GM08714 (cell line): Measurements from ENCODE around the gene ZBTB7A.

Experiments used
- H3K4me3 ChIP-seq: fragments of 200-500 bp; sonication (Bioruptor generic); 2 replicates; pipeline ENCODE4 v1.5.1; 2014; ENCODE audit warnings: mild to moderate bottlenecking, low read length, inconsistent platforms
- ZNF274 ChIP-seq: IDR thresholded peaks from 2 replicates; pipeline ENCODE4 v1.6.1; 2012; ENCODE audit warnings: mild to moderate bottlenecking, low read depth, low read length

The ZBTB7A gene

DNA sequence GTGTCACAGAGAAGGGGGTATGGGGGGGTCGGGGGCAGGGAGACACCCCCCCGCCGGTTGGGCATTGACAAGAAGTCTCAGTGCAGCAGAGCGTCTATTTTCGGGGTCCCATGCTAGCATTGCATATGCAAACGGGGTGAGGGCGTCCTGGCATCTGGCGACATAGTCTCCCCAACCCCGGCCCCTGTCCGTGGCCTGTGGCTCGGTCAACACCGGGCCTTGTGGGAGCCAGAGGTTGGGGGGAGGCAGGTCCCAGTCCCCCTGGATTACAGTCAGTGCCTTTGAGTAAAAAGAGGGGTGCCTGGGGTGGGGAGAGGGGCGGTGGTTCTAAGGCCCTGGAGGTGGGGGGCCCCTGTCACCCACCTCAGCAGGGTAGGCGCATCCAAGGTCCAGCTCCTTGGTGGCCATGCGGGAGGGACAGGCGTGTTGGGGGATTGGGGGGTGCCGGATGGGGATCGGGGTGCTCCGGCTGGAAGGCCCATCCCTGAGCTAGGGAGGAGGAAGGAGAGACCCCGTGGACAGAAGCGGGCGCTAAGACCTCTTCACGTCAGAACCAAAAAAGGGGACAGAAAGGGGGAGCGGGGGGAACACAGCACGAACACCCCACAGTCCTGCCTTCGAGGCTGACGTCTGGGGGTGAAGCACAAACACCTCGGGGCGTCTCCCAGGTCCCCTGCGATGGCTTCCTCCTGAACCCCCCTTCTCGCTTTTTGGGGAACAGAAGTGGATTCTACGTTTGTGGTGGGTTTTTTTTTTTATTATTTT, 20.9 kb downstream of the ZBTB7A start:
- H3K4me3 ChIP-seq, result no peak overlapping the region

DNA sequence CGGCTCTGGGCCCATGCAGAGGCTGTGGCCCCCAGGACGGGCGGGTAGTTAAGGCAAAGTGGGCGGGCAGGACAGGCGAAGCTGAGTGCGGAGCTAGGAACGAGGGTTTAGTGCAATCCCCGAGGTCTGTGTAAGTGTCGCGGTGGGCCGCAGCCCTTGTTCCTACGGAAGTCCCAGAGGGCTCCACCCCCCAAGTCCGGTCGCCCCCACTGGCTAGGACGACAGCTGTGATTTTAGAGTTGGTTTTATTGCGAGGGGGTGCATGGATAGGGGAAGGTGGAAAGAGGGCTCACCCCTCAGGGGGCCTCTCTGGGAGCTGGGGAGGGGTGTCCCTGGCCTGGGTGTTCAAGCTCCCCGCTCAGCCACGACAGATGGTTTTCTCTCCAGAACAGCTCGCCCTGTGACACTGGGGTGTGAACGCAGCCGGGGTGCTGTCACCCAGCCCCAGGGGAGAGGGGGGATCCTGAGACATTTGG, 21.7 kb downstream of the ZBTB7A start:
- no peak for TF ChIP-seq ZNF274
- H3K4me3 ChIP-seq, result no peak overlapping the region

More for the DNA sequence above, 20.9 kb downstream of the ZBTB7A start:
- TF ChIP-seq ZNF274, result no peak

DNA sequence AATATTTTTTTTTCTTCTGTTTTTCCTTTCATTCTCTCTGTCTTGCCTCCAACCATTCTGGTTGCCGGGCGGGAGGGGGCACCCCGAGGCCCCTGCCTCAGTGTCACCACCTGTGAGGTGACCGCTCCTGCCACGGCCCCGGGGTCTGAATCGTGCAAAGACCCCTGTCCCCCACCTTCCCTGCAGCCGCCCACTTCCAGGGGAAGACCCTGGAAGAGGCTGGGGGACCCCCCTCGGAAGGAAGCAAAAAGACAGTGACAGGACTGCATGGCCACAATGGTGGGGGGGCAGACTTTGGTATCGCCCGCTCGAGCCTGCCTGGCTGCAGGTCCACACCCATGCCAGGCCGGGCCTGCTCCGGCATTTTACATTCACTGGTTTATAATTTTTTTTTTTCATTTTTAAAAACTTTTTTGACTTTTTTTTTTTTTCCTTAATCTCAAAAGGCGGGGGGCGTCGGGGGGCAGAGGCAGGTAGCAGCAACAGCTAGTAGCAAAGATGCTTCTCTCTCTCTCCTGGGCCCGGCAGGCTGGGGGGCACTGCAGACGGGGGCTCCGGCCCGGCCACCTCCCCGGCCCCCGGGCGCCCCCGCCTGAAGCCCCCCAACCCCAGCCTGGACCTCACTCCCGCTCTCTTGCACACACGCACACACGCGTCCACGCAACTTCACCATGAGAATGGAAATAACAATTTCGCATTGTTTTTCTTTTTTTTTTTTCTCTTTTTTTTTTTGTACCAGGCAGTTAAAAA, 22.6 kb downstream of the ZBTB7A start:
- no peak overlapping the region for H3K4me3 ChIP-seq
- TF ChIP-seq ZNF274, result no peak

DNA sequence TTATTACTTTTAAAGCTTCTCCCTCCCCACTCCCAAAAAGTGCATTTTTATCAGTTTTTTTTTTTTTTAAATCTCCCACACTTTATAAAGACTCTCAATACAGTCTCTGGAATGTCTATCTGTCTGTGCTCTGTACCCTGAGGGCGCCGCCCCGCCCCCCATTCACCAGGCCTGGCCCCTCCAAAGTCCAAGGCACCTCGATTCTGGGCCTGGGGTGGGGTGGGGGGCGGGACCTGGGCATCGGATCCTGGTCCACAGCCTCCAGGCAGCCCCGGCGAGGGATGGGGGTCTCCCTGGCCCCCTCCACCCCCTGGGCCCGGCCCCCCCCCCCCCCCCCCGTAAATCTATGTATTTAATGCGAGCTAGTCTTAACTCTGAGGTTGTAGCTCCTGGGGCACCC, 23.3 kb downstream of the ZBTB7A start:
- TF ChIP-seq ZNF274, result no peak

DNA sequence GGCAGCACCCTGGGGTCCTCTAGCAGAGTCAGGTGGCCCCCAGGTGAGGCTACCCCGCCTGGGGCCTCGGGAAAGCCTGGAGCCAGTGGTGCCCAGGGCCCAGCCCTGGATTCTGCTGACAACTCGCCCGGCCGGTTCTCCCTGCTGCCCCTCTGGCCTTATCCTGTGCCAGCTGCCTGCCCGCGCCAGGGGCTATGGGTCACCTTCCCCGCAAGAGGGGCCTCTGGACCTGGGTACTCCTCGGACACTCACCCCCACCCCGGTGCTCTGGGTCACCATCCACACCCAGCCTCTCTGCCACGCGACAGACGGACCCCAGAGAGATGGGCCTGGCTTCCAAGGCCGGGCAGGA, 24.0 kb downstream of the ZBTB7A start:
- no peak for TF ChIP-seq ZNF274
- H3K4me3 ChIP-seq, result no peak overlapping the region

More for the DNA sequence above, 23.3 kb downstream of the ZBTB7A start:
- no peak overlapping the region for H3K4me3 ChIP-seq

DNA sequence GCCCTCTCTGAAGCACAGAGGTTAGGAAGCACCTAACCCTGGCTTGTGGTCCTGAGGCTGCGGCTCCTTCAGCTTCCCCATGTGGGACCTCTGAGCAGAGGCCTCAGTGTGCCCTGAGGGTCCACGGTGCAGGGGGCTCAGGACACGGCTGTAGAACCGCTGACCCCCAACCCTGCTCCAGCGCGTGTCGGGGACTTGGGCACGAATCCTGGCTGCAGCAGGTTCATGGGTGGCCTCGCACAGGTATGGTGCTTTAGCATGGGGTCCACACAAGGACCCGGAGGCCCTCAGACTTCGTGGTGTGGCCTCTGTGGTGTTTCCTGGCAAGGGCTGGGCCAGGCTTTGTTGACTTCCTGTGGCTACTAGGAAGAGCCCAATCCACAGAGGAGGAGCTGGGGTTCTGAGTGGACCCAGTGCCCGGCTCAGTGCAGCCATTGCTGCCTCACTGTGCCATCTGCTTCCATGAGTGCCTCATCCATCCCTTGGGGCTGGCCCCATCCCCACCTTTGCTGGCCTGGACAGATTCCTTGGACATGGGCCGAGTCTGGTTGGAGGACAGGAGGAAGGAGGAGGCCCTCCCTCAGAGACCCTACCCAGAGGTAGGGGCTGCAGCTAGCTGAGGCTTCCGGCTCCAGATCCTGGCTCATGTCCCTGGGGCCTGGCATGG, 24.5 kb downstream of the ZBTB7A start:
- TF ChIP-seq ZNF274, result no peak
- no peak overlapping the region for H3K4me3 ChIP-seq

DNA sequence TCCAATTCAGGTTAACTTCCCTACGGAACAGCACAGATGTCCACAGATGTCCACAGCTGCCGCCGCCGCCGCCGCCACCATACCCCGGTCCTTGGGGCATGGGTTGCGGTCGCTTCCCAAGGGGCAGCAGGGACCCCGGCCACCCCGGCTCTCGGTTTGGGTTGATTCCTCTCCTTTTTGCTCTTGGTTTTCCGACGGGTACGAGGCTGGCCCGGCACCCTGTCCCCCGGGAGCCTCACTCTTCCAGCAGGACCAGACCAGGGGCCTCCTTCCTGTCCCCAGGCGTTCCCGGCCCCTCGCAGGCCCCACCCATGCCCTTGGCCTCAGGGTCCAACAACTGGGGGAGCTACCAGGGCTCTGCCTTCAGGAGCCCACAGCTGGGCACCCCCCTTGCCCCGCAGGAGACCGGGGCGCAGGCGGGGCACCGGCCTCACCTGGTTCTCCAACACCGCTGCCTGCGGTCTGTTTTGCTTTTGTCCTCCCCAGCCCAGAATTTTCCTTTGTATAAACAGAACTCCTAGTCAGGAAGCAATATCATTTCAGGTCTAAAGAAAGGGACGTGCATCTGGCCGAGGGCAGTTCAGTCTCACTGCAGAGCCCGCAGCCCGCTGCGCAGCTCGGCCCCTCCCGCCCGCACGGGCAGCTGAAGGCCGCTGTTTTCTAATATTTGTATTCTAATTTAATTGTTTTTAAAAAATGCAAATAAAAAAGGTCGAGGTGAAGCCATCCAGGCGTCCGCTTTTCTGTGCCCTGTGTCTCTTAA, 27.9 kb downstream of the ZBTB7A start:
- TF ChIP-seq ZNF274, result no peak
- H3K4me3 ChIP-seq, result no peak overlapping the region

DNA sequence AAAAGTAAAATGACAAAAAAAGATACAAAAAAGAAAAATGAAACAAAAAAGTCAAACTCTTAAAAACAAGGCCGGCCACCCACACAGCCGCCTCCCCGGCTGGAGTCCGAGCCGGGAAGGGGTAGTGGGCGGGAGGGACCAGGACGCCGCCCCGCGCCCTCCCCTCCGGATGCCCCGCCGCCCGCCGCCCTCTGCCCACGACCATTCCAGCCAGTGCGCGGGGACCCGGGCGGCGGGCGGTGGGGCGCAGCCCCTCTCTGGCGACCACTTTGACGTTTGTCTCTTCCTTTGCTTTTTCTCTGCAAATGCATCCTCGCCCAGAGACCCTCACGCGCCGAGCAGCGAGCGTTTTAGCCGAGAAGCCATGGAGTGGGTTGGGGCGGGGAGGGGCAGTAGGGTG, 28.6 kb downstream of the ZBTB7A start:
- TF ChIP-seq ZNF274, result no peak
- no peak overlapping the region for H3K4me3 ChIP-seq

DNA sequence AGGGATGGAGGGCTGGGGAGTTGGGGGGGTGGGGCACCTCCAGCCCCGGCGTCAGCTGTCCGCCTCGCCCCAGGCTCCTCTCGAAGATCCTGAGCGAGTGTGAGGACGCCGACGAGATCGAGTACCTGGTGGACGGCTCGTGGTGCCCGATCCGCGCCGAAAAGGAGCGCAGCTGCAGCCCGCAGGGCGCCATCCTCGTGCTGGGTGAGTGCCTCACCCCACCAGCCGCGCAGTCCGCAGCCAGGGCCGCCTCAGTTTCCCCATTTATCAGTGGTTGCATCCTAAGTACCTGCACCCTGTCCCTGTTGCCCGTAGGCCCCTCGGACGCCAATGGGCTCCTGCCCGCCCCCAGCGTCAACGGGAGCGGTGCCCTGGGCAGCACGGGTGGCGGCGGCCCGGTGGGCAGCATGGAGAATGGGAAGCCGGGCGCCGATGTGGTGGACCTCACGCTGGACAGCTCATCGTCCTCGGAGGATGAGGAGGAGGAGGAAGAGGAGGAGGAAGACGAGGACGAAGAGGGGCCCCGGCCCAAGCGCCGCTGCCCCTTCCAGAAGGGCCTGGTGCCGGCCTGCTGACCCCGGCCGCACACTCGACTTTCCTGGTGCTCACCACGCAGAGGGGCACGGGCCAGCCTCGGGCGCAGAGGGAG, 29.3 kb downstream of the ZBTB7A start:
- no peak for TF ChIP-seq ZNF274

DNA sequence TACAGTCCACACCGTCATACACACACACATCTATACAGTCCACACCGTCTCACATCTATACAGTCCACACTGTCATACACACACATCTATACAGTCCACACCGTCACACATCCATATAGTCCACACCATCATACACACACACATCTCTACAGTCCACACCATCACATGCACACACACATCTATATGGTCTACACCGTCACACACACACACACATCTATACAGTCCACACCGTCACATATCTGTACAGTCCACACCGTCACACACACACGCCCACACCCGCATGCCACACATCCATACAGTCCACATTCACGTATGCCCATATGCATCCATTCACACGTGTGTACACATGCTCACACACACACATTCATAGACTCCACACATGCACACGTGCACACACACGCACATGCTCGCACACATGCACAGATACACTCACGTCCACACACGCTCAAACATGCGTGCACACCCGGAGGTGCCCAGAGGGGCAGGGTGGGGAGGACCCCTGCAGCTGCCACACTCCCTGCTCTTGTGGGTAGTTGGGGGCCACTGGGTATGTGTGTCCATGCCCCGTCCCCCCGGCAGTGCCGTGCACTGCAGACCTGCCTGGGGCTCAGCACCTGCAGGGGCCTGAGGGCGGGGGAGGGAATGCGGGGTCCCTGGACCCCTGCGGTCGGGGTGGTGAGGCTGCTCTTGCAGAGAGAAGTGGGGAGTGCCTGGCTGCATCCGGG, 30.0 kb downstream of the ZBTB7A start:
- no peak for TF ChIP-seq ZNF274

More for the DNA sequence above, 29.3 kb downstream of the ZBTB7A start:
- H3K4me3 ChIP-seq, result no peak overlapping the region

DNA sequence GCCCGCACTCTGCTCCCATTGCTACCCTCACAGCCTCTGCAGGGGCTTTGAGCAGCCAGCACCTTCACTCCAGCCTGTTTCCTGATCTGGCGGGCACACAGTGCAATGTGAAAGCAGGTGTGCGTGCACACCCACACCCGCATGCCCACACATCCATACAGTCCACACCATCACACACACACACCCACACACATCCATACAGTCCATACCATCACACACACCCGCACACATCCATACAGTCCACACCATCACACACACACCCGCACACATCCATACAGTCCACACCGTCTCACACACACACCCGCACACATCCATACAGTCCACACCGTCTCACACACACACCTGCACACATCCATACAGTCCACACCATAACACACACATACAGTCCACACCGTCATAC, 31.1 kb downstream of the ZBTB7A start:
- no peak for TF ChIP-seq ZNF274
- H3K4me3 ChIP-seq, result no peak overlapping the region

More for the DNA sequence above, 30.0 kb downstream of the ZBTB7A start:
- no peak overlapping the region for H3K4me3 ChIP-seq

DNA sequence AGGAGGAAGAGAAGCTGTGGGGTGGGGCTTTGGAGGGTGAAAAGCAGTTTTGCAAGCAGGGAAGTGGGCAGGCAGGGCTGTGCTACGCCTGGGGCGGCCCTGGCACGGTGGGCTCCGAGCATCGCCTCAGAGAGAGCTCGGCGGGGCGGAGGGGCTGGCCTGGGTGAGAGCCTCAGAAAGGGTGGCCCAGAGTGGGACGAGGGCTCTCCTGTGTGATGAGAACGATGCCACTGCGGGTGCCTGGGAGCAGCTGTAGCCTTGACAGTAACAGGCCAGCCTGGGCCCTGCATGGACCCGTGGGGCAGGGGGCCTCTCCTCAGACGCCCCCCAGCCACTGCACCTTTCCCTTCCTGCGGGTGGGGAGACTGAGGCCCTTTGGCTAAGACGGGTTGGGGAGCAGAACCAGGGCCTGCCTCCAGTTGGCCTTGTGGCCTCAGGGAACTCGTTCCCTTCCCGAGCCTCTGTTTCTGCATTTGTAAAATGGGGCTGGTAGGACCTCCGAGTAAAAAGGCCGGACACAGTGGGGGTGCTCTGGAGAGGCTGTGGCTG, 31.6 kb downstream of the ZBTB7A start:
- TF ChIP-seq ZNF274, result no peak
- H3K4me3 ChIP-seq, result no peak overlapping the region
